Astrocyte (in vitro differentiated cells and primary cell): ENCODE data around the gene SF3A2. TPM values are rescaled to one million over a fixed set of nuclear protein-coding genes. Genes with fewer than 3 reads are reported as not detected.
A peak's percentile ranks its signal among the peaks of the same experiment; 100 is the strongest.

Experiments used
- DNase-seq: peaks from one replicate; pipeline ENCODE4 v3.0.0-alpha.2; 2010; ENCODE audit warnings: low read depth
- FAIRE-seq: peaks from 2 replicates; lab custom pipeline; 2011; peaks lifted over from hg19 to GRCh38; lab: Jason Lieb, UNC
- H2AFZ ChIP-seq: 2 replicates; pipeline ENCODE4 v1.6.0; 2012; ENCODE audit warnings: low read depth, low read length, inconsistent platforms
- H3K27ac ChIP-seq: 2 replicates; pipeline ENCODE4 v1.5.1; 2011; ENCODE audit warnings: low read depth, low read length, inconsistent platforms
- H3K27me3 ChIP-seq: 2 replicates; pipeline ENCODE4 v1.6.0; 2011; ENCODE audit warnings: low read length, inconsistent platforms; ENCODE audit not compliant: insufficient read depth
- H3K36me3 ChIP-seq: 2 replicates; pipeline ENCODE4 v1.5.1; 2011; ENCODE audit warnings: low read length, inconsistent platforms; ENCODE audit not compliant: insufficient read depth
- H3K4me1 ChIP-seq: 2 replicates; pipeline ENCODE4 v1.5.1; 2011; ENCODE audit warnings: low read length, inconsistent platforms; ENCODE audit not compliant: insufficient read depth
- H3K4me2 ChIP-seq: 2 replicates; pipeline ENCODE4 v1.6.0; 2012; ENCODE audit warnings: low read length, inconsistent platforms
- H3K4me3 ChIP-seq: 2 replicates; pipeline ENCODE4 v1.5.1; 2011; ENCODE audit warnings: low read depth, mild to moderate bottlenecking, low read length, inconsistent platforms; ENCODE audit not compliant: insufficient read depth
- H3K79me2 ChIP-seq: 2 replicates; pipeline ENCODE4 v1.6.0; 2012; ENCODE audit warnings: mild to moderate bottlenecking, low read length, inconsistent platforms; ENCODE audit not compliant: insufficient read depth
- H3K9ac ChIP-seq: 2 replicates; pipeline ENCODE4 v1.6.0; 2012; ENCODE audit warnings: mild to moderate bottlenecking, low read length, inconsistent platforms
- H3K9me3 ChIP-seq: 2 replicates; pipeline ENCODE4 v1.5.1; 2012; ENCODE audit warnings: low read depth, mild to moderate bottlenecking, low read length, inconsistent platforms; ENCODE audit not compliant: insufficient read depth
- H4K20me1 ChIP-seq: 2 replicates; pipeline ENCODE4 v1.6.0; 2012; ENCODE audit warnings: low read length, inconsistent platforms; ENCODE audit not compliant: insufficient read depth
- H3K27ac Mint-ChIP-seq: one replicate; pipeline ENCODE4 v1.8.0; 2021; ENCODE audit warnings: mild to moderate bottlenecking, mixed read lengths; ENCODE audit not compliant: unreplicated experiment
- H3K27me3 Mint-ChIP-seq: one replicate; pipeline ENCODE4 v1.8.0; 2021; ENCODE audit warnings: low read depth, mixed read lengths; ENCODE audit not compliant: unreplicated experiment
- H3K36me3 Mint-ChIP-seq: one replicate; pipeline ENCODE4 v1.8.0; 2021; ENCODE audit warnings: low read depth, mixed read lengths; ENCODE audit not compliant: unreplicated experiment
- H3K4me1 Mint-ChIP-seq: one replicate; pipeline ENCODE4 v1.8.0; 2021; ENCODE audit warnings: low read depth, mixed read lengths; ENCODE audit not compliant: unreplicated experiment
- H3K4me3 Mint-ChIP-seq: one replicate; pipeline ENCODE4 v1.8.0; 2021; ENCODE audit warnings: mild to moderate bottlenecking, moderate library complexity, mixed read lengths; ENCODE audit not compliant: unreplicated experiment
- H3K9me3 Mint-ChIP-seq: one replicate; pipeline ENCODE4 v1.8.0; 2021; ENCODE audit warnings: mild to moderate bottlenecking, mixed read lengths; ENCODE audit not compliant: unreplicated experiment
- CTCF ChIP-seq: IDR thresholded peaks from 2 replicates; pipeline ENCODE4 v1.5.1; 2011; ENCODE audit warnings: low read depth, mild to moderate bottlenecking, inconsistent platforms, low read length, moderate library complexity; ENCODE audit not compliant: insufficient read depth
- EZH2 ChIP-seq: IDR thresholded peaks from 2 replicates; pipeline ENCODE4 v1.6.1; 2012; ENCODE audit warnings: mild to moderate bottlenecking, low read length, inconsistent platforms; ENCODE audit not compliant: insufficient read depth
- total RNA-seq: library from RNA; stranded (reverse); gene quantifications from 2 replicates; pipeline ENCODE4 v1.2.1, GENCODE V29; 2021

The SF3A2 gene
- total RNA-seq, 1 donor from 2014 or later, result 83.2 TPM

- peaks cover 49% of the 10 kb centered on the region for H4K20me1 ChIP-seq
- no peak overlapping the region for H3K9ac ChIP-seq
- H3K36me3 Mint-ChIP-seq, result peaks cover 6% of the 10 kb centered on the region
- H3K79me2 ChIP-seq, result peaks cover 27% of the 10 kb centered on the region
- H3K4me3 Mint-ChIP-seq, result peak overlapping the region; percentile 34
- FAIRE-seq (no peak), DNase-seq (no peak)
- H3K9me3 Mint-ChIP-seq, result no peaks in the 10 kb centered on the region
- peaks cover 4% of the 10 kb centered on the region for H3K4me1 Mint-ChIP-seq
- H3K27ac ChIP-seq, result no peak overlapping the region
- peaks cover 17% of the 10 kb centered on the region for H3K4me1 ChIP-seq
- no peaks in the 10 kb centered on the region for H3K27me3 ChIP-seq
- H3K27me3 Mint-ChIP-seq, result no peaks in the 10 kb centered on the region
- H3K27ac Mint-ChIP-seq, result no peak overlapping the region
- H3K9me3 ChIP-seq, result no peaks in the 10 kb centered on the region
- no peak overlapping the region for H2AFZ ChIP-seq
- no peak overlapping the region for H3K4me3 ChIP-seq
- TF ChIP-seq CTCF (no peak), EZH2 (no peak)
- peaks cover 9% of the 10 kb centered on the region for H3K36me3 ChIP-seq
- H3K4me2 ChIP-seq, result no peak overlapping the region
Measured at GRCh38 chr19:2229103-2230032, 7.3 kb upstream of the SF3A2 start.

- FAIRE-seq, result no peak
Measured at GRCh38 chr19:2230033-2230531, 6.5 kb upstream of the SF3A2 start.

More at GRCh38 chr19:2230033-2230531, 6.5 kb upstream of the SF3A2 start:
- Mint-ChIP-seq H3K27me3 (no peaks in the 10 kb centered on the region), H3K27ac (no peak overlapping the region), H3K4me3 (no peak overlapping the region), H3K9me3 (no peaks in the 10 kb centered on the region), H3K4me1 (peaks cover 6% of the 10 kb centered on the region), H3K36me3 (peaks cover 4% of the 10 kb centered on the region)
- Histone ChIP-seq H2AFZ (no peak overlapping the region), H3K9me3 (no peaks in the 10 kb centered on the region), H3K36me3 (peaks cover 9% of the 10 kb centered on the region), H3K27me3 (no peaks in the 10 kb centered on the region), H3K27ac (no peak overlapping the region), H4K20me1 (peaks cover 48% of the 10 kb centered on the region), H3K4me2 (no peak overlapping the region), H3K79me2 (peaks cover 34% of the 10 kb centered on the region), H3K4me3 (no peak overlapping the region), H3K9ac (no peak overlapping the region), H3K4me1 (peaks cover 23% of the 10 kb centered on the region)
- TF ChIP-seq EZH2, result no peak
- no peak for TF ChIP-seq CTCF
- DNase-seq, result no peak
